Skeletal muscle satellite cell (primary cell): Measurements from ENCODE around the gene DCTN3.

ENCODE experiments used
- H3K27me3 ChIP-seq: 2 replicates; pipeline ENCODE4 v1.7.0; 2013; ENCODE audit warnings: low read length; ENCODE audit not compliant: control insufficient read depth, insufficient read depth
- H3K36me3 ChIP-seq: 2 replicates; pipeline ENCODE4 v1.7.0; 2013; ENCODE audit warnings: mild to moderate bottlenecking, control low read depth, low read length; ENCODE audit not compliant: insufficient read depth
- H3K4me1 ChIP-seq: 2 replicates; pipeline ENCODE4 v1.7.0; 2013; ENCODE audit warnings: low read length; ENCODE audit not compliant: control insufficient read depth, insufficient read depth
- H3K4me2 ChIP-seq: 2 replicates; pipeline ENCODE4 v1.7.0; 2013; ENCODE audit warnings: mild to moderate bottlenecking, low read length
- H3K4me3 ChIP-seq: 2 replicates; pipeline ENCODE4 v1.7.0; 2013; ENCODE audit warnings: low read length
- H3K9ac ChIP-seq: 2 replicates; pipeline ENCODE4 v1.7.0; 2013; ENCODE audit warnings: mild to moderate bottlenecking, low read depth, low read length, moderate library complexity
- H3K9me3 ChIP-seq: replicated peaks from 2 replicates; pipeline ENCODE4 v1.7.0; 2013; ENCODE audit warnings: mild to moderate bottlenecking, control low read depth, low read length

The DCTN3 gene

DNA sequence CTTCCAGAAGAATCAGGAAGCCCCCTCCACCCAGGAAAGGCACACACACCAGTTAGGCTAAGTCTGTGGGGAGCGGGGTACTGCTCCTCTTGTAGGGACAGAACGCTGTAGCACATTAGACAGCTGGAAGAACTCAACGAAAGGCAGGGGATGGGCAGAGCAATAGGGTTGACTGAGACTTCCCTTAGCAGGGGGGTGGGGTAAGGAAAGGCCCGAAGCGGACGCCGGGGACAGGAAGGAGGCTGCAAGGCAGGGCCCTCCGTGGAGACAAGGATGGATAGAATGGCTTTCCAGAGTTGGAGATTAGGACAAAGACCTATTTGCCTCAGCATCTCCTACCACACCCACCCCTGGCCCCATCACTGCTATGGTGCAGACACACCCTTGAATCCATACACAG, 45.1 kb downstream of the DCTN3 start:
- Histone ChIP-seq H3K4me3 (no peak overlapping the region), H3K27me3 (peaks cover 72% of the 10 kb centered on the region), H3K9me3 (no peaks in the 10 kb centered on the region), H3K36me3 (no peaks in the 10 kb centered on the region), H3K9ac (no peak overlapping the region), H3K4me1 (no peaks in the 10 kb centered on the region), H3K4me2 (no peak overlapping the region)

GRCh38 chr9:34574571-34574970, 45.7 kb downstream of the DCTN3 start:
- no peaks in the 10 kb centered on the region for H3K9me3 ChIP-seq
- H3K4me1 ChIP-seq = no peaks in the 10 kb centered on the region
- no peak overlapping the region for H3K9ac ChIP-seq
- peaks cover 73% of the 10 kb centered on the region for H3K27me3 ChIP-seq
- no peak overlapping the region for H3K4me3 ChIP-seq
- no peaks in the 10 kb centered on the region for H3K36me3 ChIP-seq
- H3K4me2 ChIP-seq = no peak overlapping the region

DNA sequence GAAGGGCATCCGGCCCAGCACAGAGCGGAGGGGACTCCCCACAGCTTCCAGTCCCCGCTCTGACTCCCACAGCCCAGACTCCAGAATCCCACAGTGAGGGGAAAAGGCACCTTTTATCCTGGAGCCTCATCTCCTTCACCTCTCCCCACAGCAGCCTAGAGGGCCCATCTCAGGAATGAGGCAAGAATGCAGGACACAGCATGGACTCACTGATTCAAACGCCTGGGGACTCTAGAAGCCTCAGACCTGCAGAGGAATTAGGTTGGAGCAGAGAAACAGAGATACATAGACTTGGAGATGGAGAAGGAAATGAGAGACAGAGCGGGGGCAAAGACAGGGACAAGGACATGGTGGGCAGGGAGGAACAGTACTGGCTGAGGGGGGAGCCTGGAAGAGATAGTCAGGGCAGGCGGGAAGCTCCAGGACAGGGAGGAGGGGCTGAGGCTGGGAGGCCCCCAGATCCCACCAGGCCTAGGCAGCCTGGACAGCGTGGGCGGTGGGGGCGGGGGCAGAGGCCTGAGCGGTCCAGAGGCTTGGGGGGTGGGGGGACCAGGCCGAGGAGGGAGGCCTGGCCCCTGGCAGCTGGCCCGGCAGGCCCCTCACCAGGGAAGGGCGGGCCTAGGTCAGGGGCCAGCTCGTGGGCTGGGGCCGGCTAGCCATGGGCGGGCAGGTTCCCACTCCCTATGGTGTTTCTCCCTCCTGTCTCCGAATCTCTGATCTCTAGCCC, 46.5 kb downstream of the DCTN3 start:
- no peak overlapping the region for H3K4me3 ChIP-seq
- H3K4me2 ChIP-seq = no peak overlapping the region
- no peaks in the 10 kb centered on the region for H3K36me3 ChIP-seq
- H3K4me1 ChIP-seq = no peaks in the 10 kb centered on the region
- no peak overlapping the region for H3K9ac ChIP-seq
- no peaks in the 10 kb centered on the region for H3K9me3 ChIP-seq
- peaks cover 72% of the 10 kb centered on the region for H3K27me3 ChIP-seq

DNA sequence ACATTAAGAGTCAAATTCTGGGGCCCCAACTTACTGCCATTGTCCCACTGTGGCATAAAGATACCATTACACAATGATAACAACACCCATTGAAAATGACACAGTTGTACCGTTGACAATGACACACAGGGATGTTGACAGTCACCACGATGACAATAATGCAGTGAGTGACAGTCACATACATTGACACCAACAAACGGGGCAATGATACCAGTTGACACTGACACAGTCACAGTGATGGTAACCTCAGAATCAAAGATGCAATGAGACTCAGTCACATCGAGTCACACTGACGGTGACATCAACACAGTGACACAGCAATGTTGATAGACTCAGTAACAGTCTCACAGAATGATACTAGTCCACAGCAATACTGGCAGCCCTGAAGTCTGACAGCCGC, 47.7 kb downstream of the DCTN3 start:
- H3K9ac ChIP-seq = no peak overlapping the region
- no peaks in the 10 kb centered on the region for H3K9me3 ChIP-seq
- no peak overlapping the region for H3K4me3 ChIP-seq
- H3K4me2 ChIP-seq = no peak overlapping the region
- H3K27me3 ChIP-seq = peaks cover 75% of the 10 kb centered on the region
- no peaks in the 10 kb centered on the region for H3K36me3 ChIP-seq
- H3K4me1 ChIP-seq = no peaks in the 10 kb centered on the region

- Histone ChIP-seq H3K4me2 (no peak overlapping the region), H3K27me3 (peaks cover 75% of the 10 kb centered on the region), H3K9me3 (no peaks in the 10 kb centered on the region), H3K4me1 (no peaks in the 10 kb centered on the region), H3K4me3 (no peak overlapping the region), H3K9ac (no peak overlapping the region), H3K36me3 (no peaks in the 10 kb centered on the region)
These were observed 48.2 kb downstream of the DCTN3 start for GRCh38 chr9:34572092-34572491.

DNA sequence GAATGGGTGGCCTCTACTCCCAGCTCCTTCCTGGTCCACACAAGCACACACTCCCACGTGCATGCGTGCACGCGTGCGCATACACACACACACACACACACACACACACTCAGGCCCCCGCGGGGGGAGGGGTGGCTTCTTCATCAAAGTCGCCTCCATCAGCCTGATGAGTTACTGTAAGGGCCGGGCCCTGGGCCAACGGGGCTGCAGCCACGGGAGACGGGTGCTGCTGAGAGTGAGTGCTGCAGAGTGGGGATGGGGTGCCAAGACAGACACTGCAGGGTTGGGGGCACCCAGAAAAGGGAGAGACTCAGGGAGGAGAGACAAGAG, 48.8 kb downstream of the DCTN3 start:
- no peaks in the 10 kb centered on the region for H3K9me3 ChIP-seq
- no peaks in the 10 kb centered on the region for H3K4me1 ChIP-seq
- no peaks in the 10 kb centered on the region for H3K36me3 ChIP-seq
- peaks cover 75% of the 10 kb centered on the region for H3K27me3 ChIP-seq
- H3K4me2 ChIP-seq = no peak overlapping the region
- no peak overlapping the region for H3K4me3 ChIP-seq
- no peak overlapping the region for H3K9ac ChIP-seq

GRCh38 chr9:34570809-34571480, 49.4 kb downstream of the DCTN3 start:
- Histone ChIP-seq H3K4me3 (no peak overlapping the region), H3K4me2 (no peak overlapping the region), H3K4me1 (no peaks in the 10 kb centered on the region), H3K9me3 (no peaks in the 10 kb centered on the region), H3K9ac (no peak overlapping the region), H3K36me3 (no peaks in the 10 kb centered on the region), H3K27me3 (peaks cover 75% of the 10 kb centered on the region)

DNA sequence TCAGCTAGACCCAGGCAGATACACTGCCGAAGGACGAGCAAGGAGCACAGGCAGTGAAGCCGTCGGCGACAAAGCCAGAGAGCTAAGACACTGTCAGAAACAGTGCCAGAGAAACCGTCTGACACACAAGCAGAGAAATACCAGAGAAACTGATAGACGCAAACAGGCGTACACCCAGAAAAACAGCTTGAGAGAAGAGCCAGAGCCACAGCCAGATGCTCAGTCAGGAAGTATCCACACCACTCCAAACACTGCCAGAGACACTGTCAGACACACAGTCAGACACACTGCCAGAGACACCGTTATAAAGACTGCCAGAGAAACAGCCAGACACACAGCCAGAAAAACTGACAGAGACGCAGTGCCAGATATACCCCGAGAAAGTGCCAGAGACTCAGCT, 49.9 kb downstream of the DCTN3 start:
- Histone ChIP-seq H3K9ac (no peak overlapping the region), H3K4me3 (no peak overlapping the region), H3K27me3 (peaks cover 72% of the 10 kb centered on the region), H3K4me1 (no peaks in the 10 kb centered on the region), H3K4me2 (no peak overlapping the region), H3K9me3 (no peaks in the 10 kb centered on the region), H3K36me3 (no peaks in the 10 kb centered on the region)

- Histone ChIP-seq H3K27me3 (peaks cover 75% of the 10 kb centered on the region), H3K4me2 (no peak overlapping the region), H3K9ac (no peak overlapping the region), H3K9me3 (no peaks in the 10 kb centered on the region), H3K4me1 (no peaks in the 10 kb centered on the region), H3K4me3 (no peak overlapping the region), H3K36me3 (no peaks in the 10 kb centered on the region)
These were observed 51.5 kb downstream of the DCTN3 start for GRCh38 chr9:34568774-34569173.

DNA sequence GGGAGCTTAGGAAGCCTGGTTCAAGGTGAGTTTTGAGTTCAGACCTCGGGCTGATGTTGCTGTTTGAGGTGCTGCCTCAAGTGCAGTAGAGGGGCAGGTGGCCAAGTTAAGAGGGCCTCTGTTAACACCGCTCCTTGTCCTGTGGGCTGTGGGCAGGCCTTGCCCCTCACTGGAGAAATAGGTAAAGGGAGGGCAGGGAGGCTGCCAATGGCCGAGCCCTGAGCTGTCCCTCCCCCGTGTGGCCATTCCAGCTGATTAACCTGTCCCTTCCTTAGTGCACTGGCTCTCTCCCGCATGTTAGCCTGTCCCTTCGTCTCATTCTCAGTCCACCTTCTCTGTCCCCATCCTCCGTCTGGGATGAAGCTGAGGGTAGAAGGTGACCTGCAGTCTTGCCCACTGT, 52.2 kb downstream of the DCTN3 start:
- no peak overlapping the region for H3K9ac ChIP-seq
- H3K27me3 ChIP-seq = peaks cover 78% of the 10 kb centered on the region
- no peak overlapping the region for H3K4me3 ChIP-seq
- no peak overlapping the region for H3K4me2 ChIP-seq
- no peaks in the 10 kb centered on the region for H3K9me3 ChIP-seq
- H3K36me3 ChIP-seq = no peaks in the 10 kb centered on the region
- H3K4me1 ChIP-seq = no peaks in the 10 kb centered on the region

- Histone ChIP-seq H3K9ac (no peak overlapping the region), H3K4me3 (no peak overlapping the region), H3K4me1 (no peaks in the 10 kb centered on the region), H3K4me2 (no peak overlapping the region), H3K9me3 (no peaks in the 10 kb centered on the region), H3K36me3 (no peaks in the 10 kb centered on the region), H3K27me3 (peaks cover 68% of the 10 kb centered on the region)
These were observed 53.3 kb downstream of the DCTN3 start for GRCh38 chr9:34566972-34567371.

DNA sequence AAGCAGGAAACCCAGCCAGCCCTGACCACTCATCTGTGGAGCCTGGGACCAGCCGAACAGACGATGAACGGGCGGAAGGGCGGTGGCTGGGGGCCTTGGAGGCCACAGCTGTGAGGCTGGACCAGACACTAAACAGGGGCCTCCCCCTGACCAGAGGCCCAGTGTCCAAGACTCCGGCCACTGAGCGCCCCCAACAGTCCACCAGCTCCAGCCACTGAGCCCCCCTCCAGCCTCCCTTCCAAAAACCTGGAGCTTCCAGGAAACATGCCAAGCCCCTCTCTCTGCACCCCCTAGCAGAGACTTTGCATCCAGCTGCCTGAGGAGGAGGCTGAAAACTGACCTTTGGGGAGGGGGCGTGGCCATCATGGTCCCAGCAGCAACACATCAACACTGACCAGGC, 54.0 kb downstream of the DCTN3 start:
- no peak overlapping the region for H3K9ac ChIP-seq
- no peak overlapping the region for H3K4me3 ChIP-seq
- no peaks in the 10 kb centered on the region for H3K4me1 ChIP-seq
- H3K27me3 ChIP-seq = peaks cover 66% of the 10 kb centered on the region
- no peak overlapping the region for H3K4me2 ChIP-seq
- no peaks in the 10 kb centered on the region for H3K9me3 ChIP-seq
- no peaks in the 10 kb centered on the region for H3K36me3 ChIP-seq
